GM19099 (cell line): Measurements from ENCODE around the gene HES6.
A peak's percentile ranks its signal among the peaks of the same experiment; 100 is the strongest.

ENCODE experiments used
- POLR2A ChIP-seq: IDR thresholded peaks from 3 replicates; pipeline ENCODE4 v1.6.1; 2011; ENCODE audit warnings: low read depth; ENCODE audit not compliant: insufficient read length; ENCODE audit errors: extremely low read depth

The HES6 gene

DNA sequence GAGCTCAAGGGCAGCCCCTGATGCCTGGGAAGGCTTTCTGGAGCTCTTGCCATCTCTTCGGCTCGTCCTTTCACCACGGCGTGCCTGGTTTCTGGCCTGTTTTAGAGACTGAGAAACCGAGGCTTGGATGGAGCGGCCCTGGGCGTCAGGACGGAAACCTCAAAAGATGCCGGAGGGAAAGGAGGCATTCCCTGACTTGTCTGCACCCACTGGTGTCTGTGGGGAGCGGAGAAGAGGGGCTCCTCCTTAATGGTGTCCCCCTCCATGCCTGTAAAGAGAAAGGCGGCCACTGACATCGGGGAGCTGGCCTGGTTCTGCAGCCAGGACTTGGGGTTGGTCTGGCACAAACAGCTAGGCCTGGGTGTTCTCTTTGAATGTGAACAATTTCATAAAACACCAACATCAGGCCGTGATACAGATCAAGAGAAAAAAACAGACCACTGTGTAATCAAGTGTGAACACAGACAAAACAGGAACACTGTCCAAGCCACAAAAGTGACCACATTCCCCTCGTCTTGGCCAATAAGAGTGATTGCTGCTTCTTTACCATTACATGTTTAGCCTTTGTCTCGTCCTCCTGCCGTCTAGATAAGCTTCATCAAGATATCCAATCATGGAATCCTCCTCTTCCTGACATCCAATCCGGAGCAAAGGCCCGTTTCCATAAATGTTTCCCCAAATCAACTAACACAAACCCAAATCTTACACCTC is 35.7 kb downstream of the HES6 start:
- TF ChIP-seq POLR2A: no peak

DNA sequence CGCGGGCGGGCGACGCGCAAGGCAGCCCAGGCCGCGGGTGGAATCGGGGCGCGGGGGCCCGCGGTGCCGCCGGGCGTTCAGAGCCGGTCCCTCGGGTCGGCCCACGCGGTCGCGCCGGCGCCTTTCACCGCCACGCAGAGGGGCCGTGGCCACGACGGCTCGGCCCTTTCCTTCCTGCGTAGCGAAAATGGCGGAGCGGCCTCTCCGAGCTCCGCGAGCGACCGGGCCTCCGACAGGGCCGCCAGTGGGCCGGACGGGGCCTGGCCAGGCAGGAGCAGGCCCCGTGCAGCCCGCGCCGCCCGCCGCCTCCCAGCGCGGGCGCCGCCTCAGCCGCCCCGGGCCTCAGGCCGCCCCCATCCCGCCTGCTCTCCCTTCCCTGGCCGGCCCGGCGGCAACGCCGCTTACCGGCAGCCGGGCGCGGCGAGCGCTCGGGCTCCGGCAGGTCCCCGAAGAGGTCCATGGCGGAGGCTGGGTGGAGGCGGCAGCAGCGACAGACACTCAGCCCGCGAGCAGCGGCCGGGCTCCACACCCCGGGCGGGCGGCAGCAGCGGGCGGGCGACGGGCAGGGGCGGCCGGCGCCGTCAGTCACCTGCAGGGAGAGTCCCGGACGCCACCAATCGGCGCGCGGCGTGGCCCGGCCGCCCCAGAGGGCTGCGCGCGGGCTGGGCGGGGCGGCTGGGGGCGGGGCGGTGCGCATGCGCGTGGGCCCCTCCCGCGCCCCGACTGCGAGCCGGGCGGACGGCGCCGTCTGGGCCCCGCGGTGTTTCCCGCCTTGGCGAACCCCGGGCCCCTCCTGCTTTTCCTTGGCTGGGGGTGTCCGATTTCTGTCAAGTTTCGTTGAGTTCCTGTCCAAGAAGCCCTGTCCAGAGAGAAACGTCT is 36.5 kb downstream of the HES6 start, which contains the start of gene ILKAP:
Gene ILKAP (minus strand): TSS at position 602 of the 879 bp plus-strand sequence. CDS start 142 bp downstream, at position 460.
- TF ChIP-seq POLR2A: peak; percentile 89

DNA sequence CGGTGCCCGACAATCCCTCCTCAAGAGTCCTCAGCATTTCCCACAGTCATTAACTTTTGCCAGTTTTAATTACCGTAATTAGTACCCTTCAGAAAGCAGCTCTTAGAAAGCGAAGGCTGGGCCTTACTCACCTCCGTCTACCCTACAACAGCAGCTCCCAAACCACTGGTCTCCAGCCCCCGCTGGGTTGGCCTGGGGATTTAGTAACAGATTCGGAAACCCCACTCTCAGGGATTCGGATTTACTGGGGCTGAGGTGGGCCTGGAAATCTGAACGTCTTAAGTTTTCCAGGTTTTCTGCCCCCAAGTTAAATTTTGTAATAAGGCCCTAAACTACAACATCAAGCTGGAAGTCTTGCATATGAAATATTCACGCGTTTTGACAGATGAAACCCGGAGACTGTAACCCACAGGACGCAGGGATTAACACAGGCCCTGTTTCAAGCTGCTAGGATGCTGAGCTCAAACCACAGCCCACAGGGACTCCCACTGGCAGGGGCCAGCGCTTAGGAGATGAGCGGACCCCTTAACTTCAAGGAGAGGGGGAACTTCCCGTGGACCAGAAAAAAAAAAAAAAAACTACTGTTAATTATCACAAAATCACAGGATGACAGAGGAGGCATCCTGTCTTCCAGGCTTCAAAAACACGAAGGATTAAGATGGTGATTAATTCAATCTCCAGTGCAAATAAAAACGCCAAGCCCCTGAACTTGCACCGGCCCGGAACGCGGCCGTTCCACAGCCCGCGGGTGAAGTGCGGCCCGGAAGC is 37.3 kb downstream of the HES6 start:
- TF ChIP-seq POLR2A: no peak

DNA sequence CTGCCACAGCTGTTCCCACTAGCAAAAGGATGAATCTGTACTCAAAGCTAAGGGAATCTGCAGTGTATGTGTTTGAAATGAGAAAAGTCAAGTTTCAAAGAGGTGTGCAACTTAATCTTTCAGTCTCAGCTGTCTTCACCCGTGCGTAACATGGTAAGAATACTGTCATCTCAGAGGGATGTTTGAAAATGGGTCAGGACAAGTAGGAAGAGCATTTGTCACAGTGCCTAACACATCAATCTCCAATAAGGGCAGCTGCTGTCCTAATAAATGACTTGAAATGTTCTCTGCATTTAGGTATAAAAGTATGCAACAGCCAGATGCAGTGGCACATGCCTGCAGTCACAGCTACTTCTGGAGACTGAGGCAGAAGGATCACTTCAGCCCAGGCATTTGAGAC is 49.4 kb downstream of the HES6 start:
- no peak for TF ChIP-seq POLR2A
